Kidney (tissue), 14 donors: ENCODE results near the gene DDIT3. TPM values are rescaled to one million over a fixed set of nuclear protein-coding genes. Genes with fewer than 3 reads are reported as not detected.

Source experiments
- DNase-seq, 5 donors: peaks; one replicate each; pipeline ENCODE4 v3.0.0-alpha.2; 2013 to 2020
- FAIRE-seq: peaks from 2 replicates; lab custom pipeline; 2012; peaks lifted over from hg19 to GRCh38; lab: Jason Lieb, UNC
- H3K27ac ChIP-seq, 2 donors: one replicate each; pipeline ENCODE4 v1.7.0; 2013; ENCODE audit warnings: low read depth in 2 of 2, low read length in 2 of 2, inconsistent platforms in 1 of 2
- H3K27me3 ChIP-seq: one replicate; pipeline ENCODE4 v1.7.1; 2013; ENCODE audit warnings: low read length, inconsistent platforms; ENCODE audit not compliant: control insufficient read depth, insufficient read depth
- H3K36me3 ChIP-seq, 3 donors: one replicate each; pipeline versions ENCODE4 v1.7.0 to v1.7.1; 2013; ENCODE audit warnings: low read length in 3 of 3, control low read depth in 1 of 3, inconsistent platforms in 1 of 3; ENCODE audit not compliant: insufficient read depth in 3 of 3, control insufficient read depth in 2 of 3
- H3K4me1 ChIP-seq, 3 donors: one replicate each; pipeline versions ENCODE4 v1.7.0 to v1.7.1; 2013; ENCODE audit warnings: low read length in 3 of 3, inconsistent platforms in 1 of 3, low read depth in 1 of 3; ENCODE audit not compliant: control insufficient read depth in 2 of 3, insufficient read depth in 2 of 3
- H3K4me3 ChIP-seq, 3 donors: one replicate each; pipeline versions ENCODE4 v1.7.0 to v1.8.1; 2013; ENCODE audit warnings: low read length in 3 of 3, control low read depth in 1 of 3, inconsistent platforms in 1 of 3
- H3K9ac ChIP-seq, 3 donors: one replicate each; pipeline versions ENCODE4 v1.7.0 to v1.7.1; 2013; ENCODE audit warnings: low read length in 3 of 3, control low read depth in 1 of 3, inconsistent platforms in 1 of 3
- H3K9me3 ChIP-seq, 3 donors: one replicate each; pipeline versions ENCODE4 v1.7.0 to v1.7.1; 2013; ENCODE audit warnings: low read length in 3 of 3, control low read depth in 1 of 3, inconsistent platforms in 1 of 3; ENCODE audit not compliant: control insufficient read depth in 2 of 3, insufficient read depth in 1 of 3
- CTCF ChIP-seq: IDR thresholded peaks from 3 replicates; pipeline ENCODE4 v1.5.1; 2012; ENCODE audit warnings: mild to moderate bottlenecking, moderate library complexity, borderline replicate concordance; ENCODE audit not compliant: insufficient read depth; ENCODE audit errors: extremely low read depth
- intact Hi-C: fragments of 100-400 bp; cut with DNase I; formaldehyde crosslinking; loops from one replicate; pipeline ENCODE4 v1.11.1; 2022
- polyA plus RNA-seq: library from polyadenylated mRNA; stranded (reverse); fragments of 350-450 nt; fragmentation: Illumina TruSeq; extraction: RNeasy Lipid Tissue Mini Kit (QIAGEN cat#74804); gene quantifications from one replicate; pipeline ENCODE4 v1.2.3, GENCODE V29; 2014; ENCODE audit warnings: low read depth, low replicate concordance; ENCODE audit not compliant: insufficient read depth
- total RNA-seq: library from RNA; stranded (reverse); fragmentation: NEBNext Ultra II Directional; extraction: Animal tissue kit (Norgen Biotek cat#: 25700); gene quantifications from one replicate; pipeline ENCODE4 v1.2.1, GENCODE V29; 2021
- donor health status: control.
- donor health status: control.
- donor health status: control.
- donor health status: control.
- donor health status: control.
- donor health status: DM: yes; HTN: yes; CAD: no.
- donor health status: Normal renal cell carcinoma (clear cell type).

DDIT3 gene
- total and polyA plus RNA-seq, 2 donors from 2014 or later = 34.1 to 83.1 TPM

GRCh38 chr12:57525615-57526383, 5.5 kb upstream of the DDIT3 start:
- no peaks in the 10 kb centered on the region for H3K27me3 ChIP-seq
- H3K27ac ChIP-seq = no peak overlapping the region
- H3K9me3 ChIP-seq = no peaks in the 10 kb centered on the region
- FAIRE-seq (no peak), DNase-seq (no peak)
- H3K4me3 ChIP-seq = no peak overlapping the region
- no peak overlapping the region for H3K9ac ChIP-seq
- H3K4me1 ChIP-seq = peaks cover 3 to 27% (median 25%) of the 10 kb centered on the region in 3 donors
- H3K36me3 ChIP-seq = peaks cover 0 to 43% (median 10%) of the 10 kb centered on the region in 3 donors
- intact Hi-C loops = no loop called here
- TF ChIP-seq CTCF = no peak

DNA sequence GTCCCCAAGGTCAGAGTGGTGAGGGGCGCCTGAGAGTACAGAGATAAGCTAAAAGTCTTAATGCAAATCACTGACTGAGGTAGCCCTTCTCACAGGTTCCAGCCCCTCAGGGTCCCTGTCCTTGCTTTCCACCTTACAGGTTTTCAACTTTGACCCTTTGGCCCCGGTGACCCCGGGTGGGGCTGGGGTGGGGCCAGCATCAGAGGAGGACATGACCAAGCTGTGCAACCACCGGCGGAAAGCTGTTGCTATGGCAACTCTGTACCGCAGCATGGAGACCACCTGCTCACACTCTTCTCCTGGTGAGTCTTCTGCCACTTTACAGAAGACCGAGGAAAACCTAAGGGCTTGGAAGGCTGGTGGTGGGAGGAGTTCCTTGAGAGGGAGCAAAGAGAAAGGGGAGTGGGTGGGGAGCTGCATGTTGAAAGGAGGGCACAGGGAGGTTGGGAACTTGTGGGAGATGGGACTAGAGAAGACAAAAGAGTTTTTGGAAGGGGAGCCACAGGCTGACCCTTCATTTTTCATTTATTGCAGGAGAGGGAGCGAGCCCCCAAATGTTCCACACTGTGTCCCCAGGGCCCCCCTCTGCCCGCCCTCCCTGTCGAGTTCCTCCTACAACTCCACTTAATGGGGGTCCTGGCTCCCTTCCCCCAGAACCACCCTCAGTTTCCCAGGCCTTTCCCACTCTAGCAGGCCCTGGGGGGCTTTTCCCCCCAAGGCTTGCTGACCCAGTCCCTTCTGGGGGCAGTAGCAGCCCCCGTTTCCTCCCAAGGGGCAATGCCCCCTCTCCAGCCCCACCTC, 4.7 kb upstream of the DDIT3 start:
- Histone ChIP-seq H3K9ac (no peak overlapping the region), H3K4me3 (no peak overlapping the region), H3K27me3 (no peaks in the 10 kb centered on the region), H3K27ac (no peak overlapping the region), H3K36me3 (peaks cover 0 to 35% (median 2%) of the 10 kb centered on the region in 3 donors), H3K9me3 (no peaks in the 10 kb centered on the region), H3K4me1 (peaks cover 3 to 27% (median 26%) of the 10 kb centered on the region in 3 donors)
- DNase-seq (peak in 1 of 5 donors; percentile 82), FAIRE-seq (no peak)
- no peak for TF ChIP-seq CTCF
- intact Hi-C loops = no loop called here

- TF ChIP-seq CTCF = no peak
- peaks cover 5 to 31% (median 26%) of the 10 kb centered on the region in 3 donors for H3K4me1 ChIP-seq
- H3K36me3 ChIP-seq = peaks cover 0 to 30% (median 2%) of the 10 kb centered on the region in 3 donors
- peak overlapping the region; percentile 89 to 91 for H3K27ac ChIP-seq
- no peak for FAIRE-seq
- H3K4me3 ChIP-seq = peak overlapping the region; percentile 68 to 95 (median 88)
- H3K27me3 ChIP-seq = no peaks in the 10 kb centered on the region
- peak overlapping the region; percentile 19 to 98 (median 89) for H3K9ac ChIP-seq
- intact Hi-C loops = no loop called here
- no peak for DNase-seq
- no peaks in the 10 kb centered on the region for H3K9me3 ChIP-seq
Measured at GRCh38 chr12:57523706-57524614, 3.6 kb upstream of the DDIT3 start.
